ENCODE results near the gene ADGRV1. TPM values are rescaled to one million over a fixed set of nuclear protein-coding genes. Genes with fewer than 3 reads are reported as not detected.

Gene ADGRV1
- total and polyA plus RNA-seq, 3 donors from 2014 or later = 10.8 to 18.0 (median 12.6) TPM

Other genes with a start within 250 kb of the ADGRV1 start
- 10 to 100 TPM; 56.7 to 60.9 TPM for gene CETN3, start 149.0 kb upstream of the ADGRV1 start, total RNA-seq
- 353 TPM for gene CETN3, start 149.0 kb upstream of the ADGRV1 start, polyA plus RNA-seq (ENCODE audit: insufficient read depth, low read depth, low replicate concordance)
- 10 to 100 TPM in 1 of 2 donors, 1 to 10 TPM in 1; 10.0 to 10.2 TPM for gene MBLAC2, start 84.0 kb upstream of the ADGRV1 start, total RNA-seq
- gene MBLAC2, start 84.0 kb upstream of the ADGRV1 start, polyA plus RNA-seq (ENCODE audit: insufficient read depth, low read depth, low replicate concordance) = 4.9 TPM
- 10 to 100 TPM in 1 of 2 donors, 1 to 10 TPM in 1; 9.4 to 13.4 TPM for gene POLR3G, start 83.9 kb upstream of the ADGRV1 start, total RNA-seq
- gene POLR3G, start 83.9 kb upstream of the ADGRV1 start, polyA plus RNA-seq (ENCODE audit: insufficient read depth, low read depth, low replicate concordance) = 5.2 TPM
- 10 to 100 TPM in 1 of 2 donors, 1 to 10 TPM in 1; 9.4 to 11.0 TPM for gene LYSMD3, start 29.2 kb upstream of the ADGRV1 start, total RNA-seq
- 10.4 TPM for gene LYSMD3, start 29.2 kb upstream of the ADGRV1 start, polyA plus RNA-seq (ENCODE audit: insufficient read depth, low read depth, low replicate concordance)